Ramos (cell line): Measurements from ENCODE around the gene EYS.
"Not testable (repeated sequence)": the region's sequence is repeated elsewhere in the genome, so short reads cannot be mapped to it uniquely, and the experiment has no call there.

Source experiments
- in situ Hi-C: fragments of 300-500 bp; cut with MboI; formaldehyde crosslinking; loops from one replicate; pipeline ENCODE4 v1.14.3; 2022; ENCODE audit warnings: low sequenced_read_pairs; ENCODE audit not compliant: unreplicated experiment

Gene EYS

GRCh38 chr6:65637289-65638046, 69.6 kb downstream of the EYS start:
- in situ Hi-C loops = no loop called here

- in situ Hi-C loops = no loop called here
These were observed 73.5 kb downstream of the EYS start for GRCh38 chr6:65633501-65633900.

DNA sequence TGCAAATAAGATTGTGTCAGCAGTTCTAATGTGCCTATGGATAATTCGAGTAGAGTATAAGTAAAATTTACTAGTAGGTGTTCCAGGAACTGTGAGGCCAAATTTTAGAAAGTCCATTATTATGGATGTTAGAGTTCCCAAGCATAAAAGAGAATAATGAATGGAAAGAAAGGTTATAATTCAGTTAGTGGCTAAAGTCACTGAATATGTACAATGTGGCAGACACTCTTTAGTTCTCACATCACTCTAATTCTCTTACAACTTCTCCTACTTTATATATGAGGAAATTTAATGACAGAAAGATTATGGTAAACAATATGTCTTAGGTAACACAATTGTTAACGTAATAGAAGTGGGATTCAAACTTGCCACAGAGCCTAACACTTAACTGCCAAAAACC, 75.3 kb downstream of the EYS start:
- in situ Hi-C loops = no loop called here

GRCh38 chr6:65627434-65627999, 79.5 kb downstream of the EYS start:
- in situ Hi-C loops = not testable (repeated sequence)

DNA sequence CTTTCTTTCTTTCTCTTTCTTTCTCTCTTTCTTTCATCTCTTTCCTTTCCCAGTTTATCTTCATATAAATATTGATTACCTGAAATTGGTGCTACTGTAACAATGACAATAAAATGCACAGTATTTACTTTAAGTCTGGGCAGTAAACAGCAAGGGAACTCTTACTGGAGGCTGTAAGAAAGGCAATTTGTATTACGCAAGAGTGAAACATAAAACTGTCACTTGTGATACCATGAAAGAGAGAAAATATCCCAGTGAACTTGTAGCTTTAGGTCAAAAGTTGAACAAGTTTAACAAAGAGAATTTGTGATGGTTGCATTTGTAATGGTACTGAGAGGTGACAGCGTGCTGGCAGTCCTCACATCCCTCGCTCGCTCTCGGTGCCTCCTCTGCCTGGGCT, 80.0 kb downstream of the EYS start:
- in situ Hi-C loops = no loop called here

DNA sequence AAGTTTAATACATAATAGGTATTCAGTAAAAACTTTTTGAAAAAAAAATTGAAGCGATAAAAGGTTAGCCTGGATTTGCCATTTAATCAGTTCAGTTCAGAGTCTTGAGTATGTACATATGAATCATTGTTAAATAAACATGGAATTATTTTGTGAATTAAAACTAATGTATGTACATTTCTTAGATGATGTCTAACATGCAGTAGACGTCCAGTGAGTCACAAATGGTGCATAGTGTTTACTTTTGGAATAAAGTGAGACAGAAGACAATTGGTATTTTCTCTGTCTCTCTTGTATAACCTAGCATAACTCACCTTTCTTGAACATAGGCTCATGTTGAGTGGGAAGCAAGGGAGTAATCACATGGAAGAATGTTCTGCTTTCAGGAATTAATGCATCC, 83.5 kb downstream of the EYS start:
- in situ Hi-C loops = no loop called here

DNA sequence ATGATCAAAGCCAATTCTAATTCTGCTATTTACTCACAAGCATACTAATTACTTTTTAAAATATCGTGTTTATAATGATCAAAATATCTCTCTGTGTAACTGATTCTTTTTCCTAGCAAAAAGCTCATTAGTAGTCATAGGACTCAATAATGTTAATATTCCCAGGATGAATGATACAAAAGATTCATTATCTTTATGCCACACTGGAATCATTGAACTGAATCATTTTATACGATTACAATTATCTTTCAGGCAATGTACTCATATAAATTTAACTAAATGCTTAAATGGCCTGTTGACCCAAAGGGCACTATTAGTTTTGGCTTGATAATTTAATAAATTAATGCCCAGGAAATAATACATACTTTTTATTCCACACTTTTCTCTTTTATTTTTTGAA, 96.3 kb downstream of the EYS start:
- in situ Hi-C loops = no loop called here

DNA sequence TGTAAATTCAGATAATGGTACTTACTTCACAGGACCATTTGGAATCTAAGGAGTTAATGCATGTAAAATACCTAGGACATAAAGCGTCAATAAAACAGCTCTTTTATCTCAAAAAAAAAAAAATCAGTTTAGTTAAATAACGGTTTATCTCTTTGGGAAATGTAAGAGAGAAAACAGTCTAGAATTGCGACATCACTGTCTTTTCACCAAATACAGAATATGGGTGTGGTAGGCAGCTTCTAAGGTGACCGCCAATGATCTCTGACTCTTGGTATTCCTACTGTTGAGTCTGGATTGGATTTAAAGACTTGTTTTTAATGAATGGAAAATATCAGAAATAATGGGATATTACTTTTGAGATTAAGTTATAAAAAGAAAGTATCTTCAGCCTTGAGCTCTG, 111.5 kb downstream of the EYS start:
- in situ Hi-C loops = no loop called here

- in situ Hi-C loops = no loop called here
These were observed 136.7 kb downstream of the EYS start for GRCh38 chr6:65570340-65570739.

GRCh38 chr6:65569505-65569904, 137.5 kb downstream of the EYS start:
- in situ Hi-C loops = no loop called here

- in situ Hi-C loops = not testable (repeated sequence)
These were observed 138.0 kb downstream of the EYS start for GRCh38 chr6:65569056-65569455.

DNA sequence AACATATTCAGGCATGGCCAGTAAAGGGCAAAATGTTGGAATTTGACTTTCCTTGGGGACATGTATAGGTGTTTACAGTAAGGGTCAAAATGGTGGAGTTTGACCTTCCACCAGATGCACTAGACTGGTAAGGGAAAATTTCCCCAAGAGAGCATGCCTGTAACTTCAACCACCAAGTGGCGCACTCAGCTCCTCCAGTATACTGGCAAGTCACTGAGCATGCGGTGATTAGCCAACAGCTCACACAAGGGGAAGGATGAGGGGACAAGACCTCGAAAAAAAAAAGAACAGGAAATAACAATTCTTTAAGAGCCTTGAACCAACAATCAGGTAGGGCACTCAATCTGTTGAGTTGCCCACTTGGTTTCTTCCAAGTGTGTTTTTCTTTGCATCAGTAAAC, 140.9 kb downstream of the EYS start:
- in situ Hi-C loops = no loop called here

- in situ Hi-C loops = no loop called here
These were observed 149.0 kb downstream of the EYS start for GRCh38 chr6:65558071-65558470.

DNA sequence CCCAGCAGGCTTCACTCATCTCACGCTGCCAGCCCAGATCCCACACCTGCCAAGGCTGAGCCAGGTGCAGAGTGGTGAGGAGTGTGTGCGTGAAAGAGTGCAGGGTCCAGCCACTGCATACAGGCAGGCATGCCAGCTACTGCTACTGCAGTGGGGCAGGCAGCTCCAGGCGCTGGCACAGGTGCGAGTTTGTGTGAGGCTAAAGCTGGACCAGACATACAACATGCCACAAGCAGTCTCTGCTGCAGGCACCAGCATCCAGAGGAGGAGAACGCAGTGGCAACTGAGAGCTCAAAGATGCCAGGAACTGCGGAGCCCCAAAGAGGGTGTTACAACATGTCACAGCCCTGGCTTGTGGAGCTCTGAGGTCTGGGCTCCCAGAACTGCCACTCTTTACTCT, 149.8 kb downstream of the EYS start:
- in situ Hi-C loops = no loop called here

- in situ Hi-C loops = no loop called here
These were observed 160.1 kb downstream of the EYS start for GRCh38 chr6:65546894-65547293.

GRCh38 chr6:65545920-65546319, 161.1 kb downstream of the EYS start:
- in situ Hi-C loops = no loop called here

GRCh38 chr6:65538644-65539043, 168.4 kb downstream of the EYS start:
- in situ Hi-C loops = no loop called here

DNA sequence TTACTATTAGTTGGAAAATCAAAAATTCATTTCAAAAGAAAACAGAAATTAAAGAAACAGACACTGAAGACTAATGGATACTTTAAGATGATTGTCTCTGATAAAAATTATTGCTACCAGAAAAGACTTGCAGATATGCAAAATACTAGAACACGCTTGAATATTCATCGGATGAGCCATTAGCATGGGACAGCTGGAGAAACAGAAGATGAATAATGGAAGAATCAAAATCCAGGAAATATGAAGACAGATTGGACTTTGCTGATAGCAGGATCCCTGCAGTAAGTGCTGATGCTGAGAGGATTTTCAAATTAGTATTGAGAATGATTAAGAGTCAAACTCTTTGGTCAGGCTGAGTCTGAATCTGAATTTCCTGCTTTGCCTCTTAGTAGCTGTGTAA, 169.4 kb downstream of the EYS start:
- in situ Hi-C loops = no loop called here

- in situ Hi-C loops = no loop called here
These were observed 175.5 kb downstream of the EYS start for GRCh38 chr6:65531533-65531932.

DNA sequence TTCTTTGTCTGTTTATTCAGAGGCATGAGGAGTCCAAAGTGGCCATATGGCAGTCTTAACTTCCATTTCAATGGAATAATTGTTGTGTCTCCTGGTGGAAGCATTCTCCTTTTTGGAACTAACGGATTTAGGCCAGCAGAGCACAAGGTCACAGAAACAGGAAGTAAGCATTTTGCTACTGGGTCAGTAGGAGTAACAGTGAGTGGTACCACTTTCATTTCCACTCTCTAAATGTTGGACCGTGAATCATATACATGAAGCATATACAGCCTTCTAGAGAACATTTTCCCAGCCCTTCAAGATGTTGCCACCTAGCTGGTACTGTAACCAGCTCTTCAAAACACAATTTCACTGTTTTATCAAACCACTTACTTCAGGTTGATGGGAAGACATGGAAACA, 182.8 kb downstream of the EYS start:
- in situ Hi-C loops = no loop called here

GRCh38 chr6:65505736-65506135, 201.3 kb downstream of the EYS start:
- in situ Hi-C loops = no loop called here

DNA sequence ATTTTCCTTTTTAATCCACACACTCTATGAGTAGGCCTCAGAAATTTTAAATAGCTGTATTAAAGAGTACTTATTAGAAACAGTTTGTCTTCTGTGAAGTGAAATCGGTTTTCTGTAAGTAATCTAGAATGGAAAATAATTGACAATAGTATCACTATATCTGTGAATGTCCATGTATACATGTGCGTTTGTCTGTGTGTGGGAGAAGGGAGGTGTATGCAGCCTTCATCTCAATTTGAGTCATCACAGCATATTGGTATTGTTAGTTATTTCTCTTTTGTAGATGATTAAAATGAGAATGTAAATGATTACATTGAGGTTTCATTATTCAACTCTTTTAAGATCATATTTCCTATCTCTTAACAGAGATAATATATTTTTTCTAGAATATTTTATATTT, 206.0 kb downstream of the EYS start:
- in situ Hi-C loops = no loop called here
